Endodermal cell (in vitro differentiated cells): ENCODE data around the gene DOCK2. TPM values are rescaled to one million over a fixed set of nuclear protein-coding genes. Genes with fewer than 3 reads are reported as not detected.

ENCODE experiments used
- DNase-seq: peaks from one replicate; pipeline ENCODE4 v3.0.0-alpha.2; 2017
- H3K27ac ChIP-seq: 2 replicates; pipeline ENCODE4 v1.5.1; 2013; ENCODE audit warnings: mild to moderate bottlenecking, low read depth, low read length, moderate library complexity
- H3K27me3 ChIP-seq: 2 replicates; pipeline ENCODE4 v1.6.1; 2013; ENCODE audit warnings: mild to moderate bottlenecking, low read length, moderate library complexity; ENCODE audit not compliant: insufficient read depth, control insufficient read depth, poor library complexity, severe bottlenecking
- H3K36me3 ChIP-seq: 2 replicates; pipeline ENCODE4 v1.7.0; 2013; ENCODE audit warnings: mild to moderate bottlenecking, low read length, moderate library complexity; ENCODE audit not compliant: control insufficient read depth, insufficient read depth
- H3K4me1 ChIP-seq: one replicate; pipeline ENCODE4 v1.7.0; 2013; ENCODE audit warnings: low read length; ENCODE audit not compliant: control insufficient read depth, insufficient read depth
- H3K4me3 ChIP-seq: 2 replicates; pipeline ENCODE4 v1.5.1; 2013; ENCODE audit warnings: mild to moderate bottlenecking, low read length, moderate library complexity
- H3K9ac ChIP-seq: 2 replicates; pipeline ENCODE4 v1.6.1; 2013; ENCODE audit warnings: mild to moderate bottlenecking, low read length, moderate library complexity; ENCODE audit not compliant: poor library complexity, severe bottlenecking; ENCODE audit errors: extremely low read depth
- H3K9me3 ChIP-seq: 2 replicates; pipeline ENCODE4 v1.6.1; 2013; ENCODE audit warnings: mild to moderate bottlenecking, low read length, moderate library complexity; ENCODE audit not compliant: control insufficient read depth
- H3K27ac Mint-ChIP-seq: 2 replicates; pipeline ENCODE4 v1.8.0; 2020; ENCODE audit warnings: mixed read lengths
- H3K27me3 Mint-ChIP-seq: 2 replicates; pipeline ENCODE4 v1.8.0; 2021; ENCODE audit warnings: mild to moderate bottlenecking, mixed read lengths; ENCODE audit not compliant: insufficient read depth
- H3K36me3 Mint-ChIP-seq: 2 replicates; pipeline ENCODE4 v1.8.0; 2020; ENCODE audit warnings: low read depth, mixed read lengths
- H3K4me1 Mint-ChIP-seq: 2 replicates; pipeline ENCODE4 v1.8.0; 2020; ENCODE audit warnings: mixed read lengths
- H3K4me3 Mint-ChIP-seq: 2 replicates; pipeline ENCODE4 v1.8.0; 2020; ENCODE audit warnings: mild to moderate bottlenecking, moderate library complexity, mixed read lengths
- H3K9me3 Mint-ChIP-seq: 2 replicates; pipeline ENCODE4 v1.8.0; 2020; ENCODE audit warnings: mild to moderate bottlenecking, mixed read lengths
- WGBS, 2 experiments: methylation state at CpG; one replicate each; pipeline versions ENCODE4 v1.1.5 to v1.1.7; 2013; ENCODE audit warnings: missing lambda C conversion rate in 2 of 2, mixed read lengths in 1 of 2; ENCODE audit not compliant: insufficient coverage in 1 of 2, insufficient read length in 1 of 2; 5-methylcytosine and 5-hydroxymethylcytosine counted together
- total RNA-seq, 2 donors: library from RNA; stranded (reverse); fragmentation: NEBNext Ultra II Directional in 1 of 2; extraction: Animal tissue kit (Norgen Biotek cat#: 25700) in 1 of 2; gene quantifications; 2 replicates in 1 of 2; 3 replicates in 1 of 2; pipeline ENCODE4 v1.2.1, GENCODE V29; 2021
- TF ChIP-seq, protein P1 (sequence below): fragments of 200-600 bp; sonication (generic); conservative IDR thresholded peaks from 2 replicates; pipeline ENCODE4 v1.5.0; 2021; ENCODE audit warnings: antibody characterized with exemption, mild to moderate bottlenecking

The DOCK2 gene
- total RNA-seq, 2 donors from 2014 or later: 2.6 to 3.9 TPM

DNA sequence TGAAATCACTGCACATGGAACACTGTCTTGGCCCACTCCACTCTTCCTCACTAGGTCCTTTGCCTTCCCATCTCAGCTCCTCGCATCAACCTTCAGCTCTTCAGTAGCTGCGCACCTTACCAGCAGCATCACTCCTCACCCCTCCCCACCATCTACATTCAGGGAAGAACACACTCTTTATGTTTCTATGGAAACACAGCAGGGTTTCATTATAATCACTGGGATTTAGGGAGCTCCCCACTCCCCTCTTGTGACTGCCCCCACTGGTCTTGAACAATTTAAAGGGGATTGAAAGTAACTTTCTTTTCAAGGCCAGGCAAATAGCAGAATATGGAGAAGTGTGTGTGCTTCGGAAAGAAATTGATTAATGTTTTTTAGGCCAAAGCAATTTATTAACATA lies 232.0 kb downstream of the DOCK2 start:
- Histone ChIP-seq H3K4me1 (no peaks in the 10 kb centered on the region), H3K27me3 (no peaks in the 10 kb centered on the region), H3K4me3 (no peak overlapping the region), H3K9me3 (no peaks in the 10 kb centered on the region), H3K9ac (no peak overlapping the region), H3K27ac (no peak overlapping the region), H3K36me3 (no peaks in the 10 kb centered on the region)
- peaks cover 9% of the 10 kb centered on the region for H3K4me1 Mint-ChIP-seq
- no peaks in the 10 kb centered on the region for H3K9me3 Mint-ChIP-seq
- peaks cover 1% of the 10 kb centered on the region for H3K27me3 Mint-ChIP-seq
- H3K36me3 Mint-ChIP-seq: no peaks in the 10 kb centered on the region
- DNase-seq: no peak
- no peak overlapping the region for H3K27ac Mint-ChIP-seq
- TF ChIP-seq, protein P1, sequence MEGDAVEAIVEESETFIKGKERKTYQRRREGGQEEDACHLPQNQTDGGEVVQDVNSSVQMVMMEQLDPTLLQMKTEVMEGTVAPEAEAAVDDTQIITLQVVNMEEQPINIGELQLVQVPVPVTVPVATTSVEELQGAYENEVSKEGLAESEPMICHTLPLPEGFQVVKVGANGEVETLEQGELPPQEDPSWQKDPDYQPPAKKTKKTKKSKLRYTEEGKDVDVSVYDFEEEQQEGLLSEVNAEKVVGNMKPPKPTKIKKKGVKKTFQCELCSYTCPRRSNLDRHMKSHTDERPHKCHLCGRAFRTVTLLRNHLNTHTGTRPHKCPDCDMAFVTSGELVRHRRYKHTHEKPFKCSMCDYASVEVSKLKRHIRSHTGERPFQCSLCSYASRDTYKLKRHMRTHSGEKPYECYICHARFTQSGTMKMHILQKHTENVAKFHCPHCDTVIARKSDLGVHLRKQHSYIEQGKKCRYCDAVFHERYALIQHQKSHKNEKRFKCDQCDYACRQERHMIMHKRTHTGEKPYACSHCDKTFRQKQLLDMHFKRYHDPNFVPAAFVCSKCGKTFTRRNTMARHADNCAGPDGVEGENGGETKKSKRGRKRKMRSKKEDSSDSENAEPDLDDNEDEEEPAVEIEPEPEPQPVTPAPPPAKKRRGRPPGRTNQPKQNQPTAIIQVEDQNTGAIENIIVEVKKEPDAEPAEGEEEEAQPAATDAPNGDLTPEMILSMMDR: no peak
- 90 to 100% methylated on average over 2 to 3 of the region's 3 CpGs for WGBS, 2 experiments
- no peak overlapping the region for H3K4me3 Mint-ChIP-seq

DNA sequence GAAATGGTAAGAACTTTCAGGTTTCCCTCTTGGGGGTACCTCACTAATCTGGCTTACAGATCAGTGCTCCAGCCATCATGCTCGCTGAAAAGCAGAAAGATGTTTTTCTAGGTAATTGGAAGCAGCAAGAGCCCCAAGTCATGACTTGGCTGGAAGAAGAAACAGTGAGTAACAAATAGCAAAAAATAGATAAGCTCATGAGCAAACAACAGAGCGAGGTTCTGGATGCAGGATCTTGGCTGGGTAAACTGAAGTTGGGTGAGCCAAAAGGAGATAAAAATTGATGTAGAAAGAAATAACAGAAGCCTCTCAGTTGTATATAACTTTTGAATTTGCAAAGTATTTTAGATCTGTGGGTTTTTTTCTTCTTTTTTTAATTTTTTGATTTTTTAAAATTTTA lies 233.1 kb downstream of the DOCK2 start:
- no peak for DNase-seq
- H3K4me1 Mint-ChIP-seq: peaks cover 9% of the 10 kb centered on the region

DNA sequence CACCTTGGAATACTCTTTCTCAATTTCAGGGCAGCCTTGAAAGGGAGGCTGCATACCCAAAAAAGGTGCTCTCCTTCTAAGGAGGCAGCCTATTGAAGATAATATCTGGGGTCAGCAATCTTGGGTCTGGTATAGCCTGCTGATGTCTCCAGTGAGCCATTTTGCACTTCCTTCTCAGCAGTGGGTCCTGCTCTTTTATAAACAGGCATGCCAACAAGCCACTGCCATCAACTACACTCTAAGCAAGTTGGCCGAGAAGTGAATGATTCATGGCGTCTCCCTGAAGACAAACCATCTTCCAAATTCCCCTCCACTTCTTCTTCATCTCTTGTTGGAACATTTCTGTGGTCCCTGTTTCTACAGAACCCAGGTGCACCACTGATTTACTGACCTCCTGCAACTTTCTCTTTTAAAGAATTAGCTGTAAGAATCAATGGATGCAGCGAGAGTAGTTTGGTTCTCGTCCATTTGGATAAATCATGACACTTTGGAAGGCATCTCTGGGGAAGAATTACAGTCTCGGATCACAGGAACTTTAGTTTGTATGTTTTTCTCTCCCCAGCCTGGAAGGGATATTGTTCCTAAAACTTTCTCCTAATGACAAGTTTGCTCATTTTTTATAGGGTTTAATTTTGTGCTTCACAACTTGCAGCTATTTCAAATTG lies 234.9 kb downstream of the DOCK2 start:
- Mint-ChIP-seq H3K36me3 (no peaks in the 10 kb centered on the region), H3K4me1 (peaks cover 20% of the 10 kb centered on the region), H3K27ac (no peak overlapping the region), H3K27me3 (peaks cover 3% of the 10 kb centered on the region), H3K4me3 (no peak overlapping the region), H3K9me3 (no peaks in the 10 kb centered on the region)
- H3K36me3 ChIP-seq: no peaks in the 10 kb centered on the region
- H3K9me3 ChIP-seq: no peaks in the 10 kb centered on the region
- H3K4me1 ChIP-seq: no peaks in the 10 kb centered on the region
- H3K27ac ChIP-seq: no peak overlapping the region
- 88 to 92% methylated on average over 5 of the region's 5 CpGs for WGBS, 2 experiments
- TF ChIP-seq, protein P1: no peak
- no peak for DNase-seq
- H3K27me3 ChIP-seq: no peaks in the 10 kb centered on the region
- no peak overlapping the region for H3K4me3 ChIP-seq
- no peak overlapping the region for H3K9ac ChIP-seq

More for the DNA sequence above, 233.1 kb downstream of the DOCK2 start:
- Mint-ChIP-seq H3K27me3 (peaks cover 1% of the 10 kb centered on the region), H3K9me3 (no peaks in the 10 kb centered on the region), H3K27ac (no peak overlapping the region), H3K36me3 (no peaks in the 10 kb centered on the region), H3K4me3 (no peak overlapping the region)
- Histone ChIP-seq H3K4me1 (no peaks in the 10 kb centered on the region), H3K9me3 (no peaks in the 10 kb centered on the region), H3K27me3 (no peaks in the 10 kb centered on the region), H3K27ac (no peak overlapping the region), H3K36me3 (no peaks in the 10 kb centered on the region), H3K9ac (no peak overlapping the region), H3K4me3 (no peak overlapping the region)
- WGBS, 2 experiments: 94% methylated on average over 2 of the region's 2 CpGs
- TF ChIP-seq, protein P1: no peak
